Esophagus squamous epithelium (tissue), 5 donors: ENCODE measurements around the gene RALGAPA1. TPM values are rescaled to one million over a fixed set of nuclear protein-coding genes. Genes with fewer than 3 reads are reported as not detected.
"Not testable (repeated sequence)": the region's sequence is repeated elsewhere in the genome, so short reads cannot be mapped to it uniquely, and the experiment has no call there.

Source experiments
- DNase-seq: peaks from one replicate; lab custom pipeline; 2025; lab: John Stamatoyannopoulos, UW
- H3K27ac ChIP-seq, 4 donors: fragments of 200-600 bp; sonication (generic); one replicate each; pipeline ENCODE4 v1.5.1; 2016 to 2019; ENCODE audit warnings: mild to moderate bottlenecking in 1 of 4
- H3K27me3 ChIP-seq, 4 donors: fragments of 200-600 bp; sonication (generic); 1 replicate in 3 of 4; 2 replicates in 1 of 4; pipeline versions ENCODE4 v1.5.1 to v1.6.0; 2017 to 2021; ENCODE audit warnings: antibody characterized with exemption in 1 of 4
- H3K36me3 ChIP-seq, 3 donors: fragments of 200-600 bp; sonication (generic); one replicate each; pipeline ENCODE4 v1.5.1; 2016 to 2019
- H3K4me1 ChIP-seq, 3 donors: fragments of 200-600 bp; sonication (generic); one replicate each; pipeline ENCODE4 v1.5.1; 2017 to 2019
- H3K4me3 ChIP-seq, 4 donors: fragments of 200-600 bp; sonication (generic); 1 replicate in 3 of 4; 2 replicates in 1 of 4; pipeline ENCODE4 v1.5.1; 2016 to 2019; ENCODE audit warnings: mild to moderate bottlenecking in 2 of 4, moderate library complexity in 1 of 4
- H3K9me3 ChIP-seq, 3 donors: fragments of 200-600 bp; sonication (generic); one replicate each; pipeline ENCODE4 v1.5.1; 2016 to 2019
- POLR2A ChIP-seq, 4 donors: fragments of 450-650 bp; IDR thresholded peaks; one replicate each; pipeline ENCODE4 v1.6.1; 2017; ENCODE audit warnings: antibody characterized with exemption in 4 of 4, mild to moderate bottlenecking in 4 of 4, moderate library complexity in 3 of 4
- WGBS, 2 donors: methylation state at CpG; one replicate each; pipeline ENCODE4 v1.1.5; 2018; 5-methylcytosine and 5-hydroxymethylcytosine counted together
- intact Hi-C: fragments of 100-400 bp; cut with DNase I; formaldehyde crosslinking; loops from one replicate; pipeline ENCODE4 v1.15.0; 2022
- total RNA-seq, 4 donors: library from RNA; depleted of rRNA; stranded (reverse); fragments of >200 nt; gene quantifications; one replicate each; pipeline ENCODE4 v1.1.0, GENCODE V29; 2016
- TF ChIP-seq, protein P1 (sequence below), 6 experiments: fragments of 450-650 bp in 4 of 6; fragments of 200-600 bp in 2 of 6; sonication (generic) in 2 of 6; IDR thresholded peaks; one replicate each; pipeline ENCODE4 v1.5.1; 2016 to 2019; ENCODE audit warnings: antibody characterized with exemption in 6 of 6, mild to moderate bottlenecking in 4 of 6, moderate library complexity in 4 of 6
- donor health status: DM: yes; HTN: yes; CAD: no.

RALGAPA1 gene
- total RNA-seq, 4 donors from 2014 or later, result 22.5 to 78.6 (median 39.8) TPM

DNA sequence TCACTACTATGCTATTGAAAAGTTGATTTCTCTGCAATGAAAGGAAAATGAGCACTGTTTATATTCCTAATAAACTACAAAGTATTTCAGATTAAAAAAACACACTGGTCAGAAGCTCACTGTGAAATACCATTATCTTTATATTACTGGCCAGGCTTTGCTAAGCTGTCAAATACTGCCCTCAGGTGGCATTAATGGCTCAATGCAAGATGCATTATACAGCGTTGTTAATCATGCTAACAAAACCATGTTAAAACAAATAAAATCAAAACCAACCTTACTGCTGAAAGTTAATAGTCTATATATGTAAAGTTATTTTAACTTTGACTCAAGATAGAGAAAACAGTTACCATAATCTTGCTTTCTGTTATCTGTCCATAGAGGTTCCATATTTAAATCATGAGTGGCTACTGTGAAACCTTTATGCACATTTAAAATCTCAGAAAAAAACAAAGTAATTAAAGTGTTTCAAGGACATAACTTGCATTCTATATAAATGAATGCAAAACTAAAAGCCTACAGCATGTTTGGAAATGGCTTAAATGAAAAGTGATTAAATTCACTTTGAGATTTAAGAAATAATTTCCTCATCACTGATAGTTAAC lies 121.7 kb downstream of the RALGAPA1 start:
- Histone ChIP-seq H3K4me3 (no peak overlapping the region), H3K27ac (no peak overlapping the region), H3K27me3 (no peaks in the 10 kb centered on the region), H3K4me1 (no peaks in the 10 kb centered on the region), H3K9me3 (no peaks in the 10 kb centered on the region), H3K36me3 (peaks cover 0 to 61% (median 14%) of the 10 kb centered on the region in 3 donors)
- intact Hi-C loops, result no loop called here
- no peak for TF ChIP-seq POLR2A (IDR thresholded peaks at IDR 0.05)
- TF ChIP-seq, protein P1, sequence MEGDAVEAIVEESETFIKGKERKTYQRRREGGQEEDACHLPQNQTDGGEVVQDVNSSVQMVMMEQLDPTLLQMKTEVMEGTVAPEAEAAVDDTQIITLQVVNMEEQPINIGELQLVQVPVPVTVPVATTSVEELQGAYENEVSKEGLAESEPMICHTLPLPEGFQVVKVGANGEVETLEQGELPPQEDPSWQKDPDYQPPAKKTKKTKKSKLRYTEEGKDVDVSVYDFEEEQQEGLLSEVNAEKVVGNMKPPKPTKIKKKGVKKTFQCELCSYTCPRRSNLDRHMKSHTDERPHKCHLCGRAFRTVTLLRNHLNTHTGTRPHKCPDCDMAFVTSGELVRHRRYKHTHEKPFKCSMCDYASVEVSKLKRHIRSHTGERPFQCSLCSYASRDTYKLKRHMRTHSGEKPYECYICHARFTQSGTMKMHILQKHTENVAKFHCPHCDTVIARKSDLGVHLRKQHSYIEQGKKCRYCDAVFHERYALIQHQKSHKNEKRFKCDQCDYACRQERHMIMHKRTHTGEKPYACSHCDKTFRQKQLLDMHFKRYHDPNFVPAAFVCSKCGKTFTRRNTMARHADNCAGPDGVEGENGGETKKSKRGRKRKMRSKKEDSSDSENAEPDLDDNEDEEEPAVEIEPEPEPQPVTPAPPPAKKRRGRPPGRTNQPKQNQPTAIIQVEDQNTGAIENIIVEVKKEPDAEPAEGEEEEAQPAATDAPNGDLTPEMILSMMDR (IDR thresholded peaks at IDR 0.05), result peak in 5 of 6 experiments; percentile 49 to 81 (median 66)
- 3 to 12% methylated on average over 1 of the region's 1 CpG for WGBS, 2 donors
- no peak for DNase-seq

DNA sequence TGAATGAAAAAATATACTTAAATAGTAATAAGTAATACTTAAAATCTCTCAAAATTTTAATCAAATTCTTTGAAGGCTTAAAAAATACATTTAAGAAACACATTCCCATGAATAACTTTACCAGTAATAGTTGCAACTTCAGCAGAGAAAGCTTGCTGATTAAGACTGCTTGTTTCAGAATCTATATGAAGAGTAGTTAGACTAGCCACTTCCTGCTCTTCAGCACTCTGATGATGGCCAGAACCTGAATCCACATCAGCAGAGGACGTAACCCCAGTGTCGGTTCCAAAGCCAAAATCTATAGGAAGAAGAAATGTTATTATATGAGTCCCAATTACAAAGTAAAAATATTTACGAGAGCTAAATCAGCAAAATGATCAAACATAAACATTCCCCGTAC lies 125.4 kb downstream of the RALGAPA1 start:
- H3K27me3 ChIP-seq, intact Hi-C loops, H3K9me3 ChIP-seq, H3K4me1 ChIP-seq, H3K27ac ChIP-seq, H3K4me3 ChIP-seq, DNase-seq: not testable (repeated sequence)
- 79 to 83% methylated on average over 4 of the region's 4 CpGs for WGBS, 2 donors
- peaks cover 0 to 65% (median 6%) of the 10 kb centered on the region in 3 donors for H3K36me3 ChIP-seq

DNA sequence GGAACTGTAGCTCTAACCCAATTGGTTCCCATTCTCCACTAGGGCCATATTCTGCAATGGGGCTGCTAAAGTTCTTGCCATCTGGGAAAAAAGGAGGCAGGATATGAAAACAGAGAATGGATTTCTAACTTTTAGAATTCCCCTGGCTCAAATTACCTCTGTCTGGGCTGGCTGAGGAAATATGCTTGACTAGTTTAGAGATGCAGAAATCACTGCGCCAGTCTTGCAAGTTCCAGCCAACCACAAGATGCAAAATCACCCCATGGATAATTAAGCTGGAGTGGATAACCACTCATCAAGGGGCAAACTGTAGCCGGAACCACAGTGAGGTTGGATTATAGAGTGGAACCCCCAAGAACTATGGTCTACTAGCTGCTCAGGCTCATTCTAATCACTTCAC lies 126.3 kb downstream of the RALGAPA1 start:
- WGBS, 2 donors, result 94 to 100% methylated on average over 2 of the region's 2 CpGs
- Histone ChIP-seq H3K4me1 (no peaks in the 10 kb centered on the region), H3K9me3 (no peaks in the 10 kb centered on the region), H3K27ac (no peak overlapping the region), H3K36me3 (peaks cover 0 to 62% (median 0%) of the 10 kb centered on the region in 3 donors), H3K27me3 (no peaks in the 10 kb centered on the region), H3K4me3 (no peak overlapping the region)
- TF ChIP-seq, protein P1 (IDR thresholded peaks at IDR 0.05), result no peak
- TF ChIP-seq POLR2A (IDR thresholded peaks at IDR 0.05), result no peak
- DNase-seq, result no peak
- intact Hi-C loops, result no loop called here

DNA sequence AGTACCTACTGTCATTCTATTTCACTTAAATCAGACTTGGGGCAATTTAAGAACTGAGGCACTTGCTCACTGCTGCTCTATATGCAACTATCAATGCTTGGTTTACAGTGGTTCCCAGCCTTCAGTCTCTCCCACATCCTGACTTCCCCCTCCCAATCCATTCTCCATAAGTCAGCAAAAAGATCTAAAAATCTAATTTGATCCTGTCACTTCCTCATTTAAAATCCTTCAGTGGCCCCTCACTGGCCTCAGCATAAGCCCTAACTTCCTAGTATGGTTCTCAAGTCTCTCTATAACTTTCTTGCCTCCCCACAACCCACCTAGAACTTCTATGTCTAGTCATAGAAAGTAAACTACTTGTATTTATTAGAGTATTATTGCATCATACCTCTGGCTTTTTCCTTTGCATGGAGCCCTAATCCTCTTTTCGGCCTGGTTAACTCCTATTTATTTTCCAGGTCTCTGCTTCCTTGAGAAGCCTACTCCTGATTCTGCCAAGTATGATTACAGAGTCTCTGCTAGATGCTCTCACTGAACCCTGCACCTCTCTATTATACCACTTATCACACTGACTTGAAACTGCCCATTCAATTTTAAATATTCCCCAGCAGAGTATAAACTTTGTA lies 130.6 kb downstream of the RALGAPA1 start:
- WGBS, 2 donors, result 71 to 76% methylated on average over 1 of the region's 1 CpG
- no peak for TF ChIP-seq POLR2A (IDR thresholded peaks at IDR 0.05)
- TF ChIP-seq, protein P1 (IDR thresholded peaks at IDR 0.05), result no peak
- H3K36me3 ChIP-seq, result peaks cover 0 to 79% (median 9%) of the 10 kb centered on the region in 3 donors

DNA sequence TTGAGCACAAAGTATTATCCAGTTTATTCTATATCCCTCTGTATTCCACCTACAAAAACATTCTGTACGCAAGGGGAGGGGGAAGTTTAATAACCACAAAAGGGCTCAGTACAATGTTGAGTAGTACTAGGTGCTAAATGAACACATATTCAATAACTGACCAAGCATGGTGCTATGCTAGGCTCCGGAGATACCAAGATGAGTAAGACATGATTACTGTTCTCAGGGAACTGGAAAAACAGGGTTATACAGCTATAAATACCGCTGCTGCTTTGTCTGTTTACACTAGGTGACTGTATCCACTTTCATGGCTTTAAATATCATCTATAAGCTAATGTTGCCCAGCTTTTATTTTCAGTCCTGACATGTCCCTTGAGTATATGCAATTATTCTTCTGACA lies 139.3 kb downstream of the RALGAPA1 start:
- H3K27me3 ChIP-seq, result no peaks in the 10 kb centered on the region
- no peak overlapping the region for H3K4me3 ChIP-seq
- no peaks in the 10 kb centered on the region for H3K9me3 ChIP-seq
- peaks cover 0 to 12% (median 3%) of the 10 kb centered on the region in 3 donors for H3K4me1 ChIP-seq
- 39 to 55% methylated on average over 3 of the region's 3 CpGs for WGBS, 2 donors
- no peak for DNase-seq
- intact Hi-C loops, result no loop called here
- TF ChIP-seq POLR2A (IDR thresholded peaks at IDR 0.05), result no peak
- TF ChIP-seq, protein P1 (IDR thresholded peaks at IDR 0.05), result no peak
- H3K36me3 ChIP-seq, result peaks cover 0 to 87% (median 4%) of the 10 kb centered on the region in 3 donors
- H3K27ac ChIP-seq, result no peak overlapping the region

More for the DNA sequence above, 130.6 kb downstream of the RALGAPA1 start:
- Histone ChIP-seq H3K27me3 (no peaks in the 10 kb centered on the region), H3K4me3 (no peak overlapping the region), H3K27ac (no peak overlapping the region), H3K4me1 (no peaks in the 10 kb centered on the region), H3K9me3 (no peaks in the 10 kb centered on the region)
- intact Hi-C loops, result no loop called here
- DNase-seq, result no peak
